Measurements from ENCODE around the gene TMEM95.
"Not testable (repeated sequence)": the region's sequence is repeated elsewhere in the genome, so short reads cannot be mapped to it uniquely, and the experiment has no call there.

TMEM95 gene

DNA sequence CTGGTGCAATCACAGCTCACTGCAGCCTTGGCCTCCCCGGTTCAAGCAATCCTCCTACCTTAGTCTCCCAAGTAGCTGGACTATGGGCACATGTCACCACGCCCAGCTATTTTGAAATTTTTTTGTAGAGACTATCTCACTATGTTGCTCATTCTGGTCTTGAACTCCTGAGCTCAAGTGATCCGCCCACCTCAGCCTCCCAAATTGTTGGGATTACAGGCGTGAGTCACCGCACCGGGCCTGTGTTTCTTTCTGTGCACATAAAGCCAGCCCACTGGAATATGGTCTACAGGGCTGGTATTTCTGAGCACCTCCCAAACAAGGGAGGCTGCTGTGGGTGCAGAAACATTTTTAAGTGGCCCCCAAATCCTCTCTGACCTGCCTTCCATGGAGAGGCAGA lies 8.4 kb downstream of the TMEM95 start:
- Histone ChIP-seq H3K9ac (ENCODE audit: low read depth, low read length) (no peak overlapping the region), H3K36me3 (ENCODE audit: control insufficient read depth, insufficient read depth, low read length) (no peaks in the 10 kb centered on the region), H3K27ac (ENCODE audit: low read depth, low read length) (no peak overlapping the region), H3K4me3 (ENCODE audit: low read depth, low read length) (no peak overlapping the region), H3K9me3 (ENCODE audit: control insufficient read depth, insufficient read depth, low read length) (no peaks in the 10 kb centered on the region), H3K4me1 (ENCODE audit: control insufficient read depth, insufficient read depth, low read length) (peaks cover 2% of the 10 kb centered on the region), H3K27me3 (ENCODE audit: control insufficient read depth, insufficient read depth, low read length) (no peaks in the 10 kb centered on the region)

DNA sequence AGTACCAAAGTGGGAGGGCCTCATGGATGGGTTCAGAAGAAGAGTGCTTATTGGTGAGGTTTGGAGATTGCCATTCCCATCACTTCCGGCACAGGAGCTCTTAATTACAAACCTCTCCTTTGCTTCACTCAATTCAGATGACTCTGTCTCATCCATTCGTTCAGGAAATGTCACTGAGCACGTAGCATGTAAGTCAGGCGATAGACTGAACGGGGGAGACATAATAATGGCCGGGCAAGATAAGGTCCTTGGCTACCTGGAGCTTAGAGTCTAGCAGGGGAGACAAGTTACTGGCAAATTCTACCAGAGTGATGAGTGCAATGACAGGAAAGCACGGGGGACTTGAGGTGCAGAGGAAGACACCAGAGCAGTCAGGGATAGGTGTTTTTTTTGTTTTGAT lies 11.0 kb downstream of the TMEM95 start:
- H3K36me3 ChIP-seq (ENCODE audit: control insufficient read depth, insufficient read depth, low read length); H3K9ac ChIP-seq (ENCODE audit: low read depth, low read length); H3K4me1 ChIP-seq (ENCODE audit: control insufficient read depth, insufficient read depth, low read length); H3K4me3 ChIP-seq (ENCODE audit: low read depth, low read length); H3K9me3 ChIP-seq (ENCODE audit: control insufficient read depth, insufficient read depth, low read length); H3K27ac ChIP-seq (ENCODE audit: low read depth, low read length); H3K27me3 ChIP-seq (ENCODE audit: control insufficient read depth, insufficient read depth, low read length): not testable (repeated sequence)

DNA sequence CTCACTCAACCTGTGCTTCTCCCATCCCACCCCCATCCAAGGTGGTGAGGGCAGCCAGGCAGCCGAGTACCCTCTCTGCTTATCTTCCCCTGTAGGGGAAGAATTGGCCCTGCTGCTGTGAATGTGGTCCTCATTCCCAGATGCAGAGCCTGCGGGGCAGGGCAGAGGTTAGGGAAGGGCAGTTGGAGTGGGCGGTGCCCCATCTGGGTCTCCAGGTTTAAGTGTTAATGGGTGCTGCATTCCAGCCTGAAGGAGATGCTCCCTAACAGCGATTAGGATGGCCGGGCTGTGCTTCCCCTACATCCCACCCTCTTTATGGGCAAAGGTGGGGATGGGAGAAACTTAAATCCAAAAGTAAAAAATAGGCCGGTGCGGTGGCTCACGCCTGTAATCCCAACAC lies 12.1 kb downstream of the TMEM95 start:
- H3K9ac ChIP-seq (ENCODE audit: low read depth, low read length): no peak overlapping the region
- H3K27ac ChIP-seq (ENCODE audit: low read depth, low read length): no peak overlapping the region
- H3K27me3 ChIP-seq (ENCODE audit: control insufficient read depth, insufficient read depth, low read length): no peaks in the 10 kb centered on the region

DNA sequence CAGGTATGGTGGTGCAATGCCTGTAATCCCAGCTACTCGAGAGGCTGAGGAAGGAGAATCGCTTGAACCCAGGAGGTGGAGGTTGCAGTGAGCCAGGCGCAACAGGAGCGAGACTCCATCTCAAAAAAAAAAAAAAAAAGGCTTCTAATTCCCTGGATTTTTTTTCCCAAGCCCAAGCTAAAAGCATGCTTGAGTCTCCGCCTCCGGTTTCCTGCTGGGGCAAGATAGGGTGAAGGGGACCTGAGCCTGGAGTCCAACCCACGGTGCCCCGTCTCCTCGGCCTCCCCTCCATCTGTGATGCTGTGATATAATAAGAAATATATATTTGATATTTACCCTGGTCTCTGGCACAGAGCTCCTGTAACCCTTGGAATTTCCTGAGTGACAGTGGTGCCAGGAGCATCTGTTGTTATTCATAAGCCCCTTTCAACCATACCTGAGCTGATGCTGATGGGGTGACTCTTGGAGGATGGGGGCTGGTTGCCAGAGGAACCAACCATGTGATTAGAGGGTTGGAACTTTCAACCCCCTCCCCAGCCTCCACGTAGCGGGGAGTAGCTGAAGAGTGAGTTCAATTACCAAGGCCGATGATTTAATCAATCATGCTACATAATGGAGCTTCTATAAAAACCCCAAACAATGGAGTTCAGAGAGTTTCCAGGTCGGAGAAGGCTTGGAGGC lies 13.1 kb downstream of the TMEM95 start:
- Histone ChIP-seq H3K27me3 (ENCODE audit: control insufficient read depth, insufficient read depth, low read length) (no peaks in the 10 kb centered on the region), H3K36me3 (ENCODE audit: control insufficient read depth, insufficient read depth, low read length) (no peaks in the 10 kb centered on the region), H3K27ac (ENCODE audit: low read depth, low read length) (no peak overlapping the region), H3K4me3 (ENCODE audit: low read depth, low read length) (no peak overlapping the region), H3K9ac (ENCODE audit: low read depth, low read length) (no peak overlapping the region), H3K9me3 (ENCODE audit: control insufficient read depth, insufficient read depth, low read length) (no peaks in the 10 kb centered on the region), H3K4me1 (ENCODE audit: control insufficient read depth, insufficient read depth, low read length) (peaks cover 4% of the 10 kb centered on the region)

More for the DNA sequence above, 12.1 kb downstream of the TMEM95 start:
- no peaks in the 10 kb centered on the region for H3K36me3 ChIP-seq (ENCODE audit: control insufficient read depth, insufficient read depth, low read length)
- H3K4me1 ChIP-seq (ENCODE audit: control insufficient read depth, insufficient read depth, low read length): peaks cover 4% of the 10 kb centered on the region
- H3K9me3 ChIP-seq (ENCODE audit: control insufficient read depth, insufficient read depth, low read length): no peaks in the 10 kb centered on the region
- no peak overlapping the region for H3K4me3 ChIP-seq (ENCODE audit: low read depth, low read length)

DNA sequence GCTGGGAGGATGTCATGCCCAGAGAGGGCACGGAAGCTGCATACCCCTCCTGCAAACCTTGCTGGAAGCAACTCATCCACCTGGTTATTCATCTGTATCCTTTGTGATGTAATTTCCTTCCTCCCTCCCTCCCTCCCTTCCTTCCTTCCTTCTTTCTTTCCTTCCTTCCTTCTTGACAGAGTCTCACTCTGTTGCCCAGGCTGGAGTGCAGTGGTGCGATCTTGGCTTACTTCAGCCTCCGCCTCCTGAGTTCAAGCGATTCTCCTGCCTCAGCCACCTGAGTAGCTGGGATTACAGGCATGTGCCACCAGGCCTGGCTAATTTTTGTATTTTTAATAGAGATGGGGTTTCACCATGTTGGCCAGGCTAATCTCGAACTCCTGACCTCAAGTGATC lies 13.6 kb downstream of the TMEM95 start:
- H3K36me3 ChIP-seq (ENCODE audit: control insufficient read depth, insufficient read depth, low read length); H3K27ac ChIP-seq (ENCODE audit: low read depth, low read length); H3K27me3 ChIP-seq (ENCODE audit: control insufficient read depth, insufficient read depth, low read length); H3K4me3 ChIP-seq (ENCODE audit: low read depth, low read length); H3K4me1 ChIP-seq (ENCODE audit: control insufficient read depth, insufficient read depth, low read length); H3K9me3 ChIP-seq (ENCODE audit: control insufficient read depth, insufficient read depth, low read length); H3K9ac ChIP-seq (ENCODE audit: low read depth, low read length): not testable (repeated sequence)

DNA sequence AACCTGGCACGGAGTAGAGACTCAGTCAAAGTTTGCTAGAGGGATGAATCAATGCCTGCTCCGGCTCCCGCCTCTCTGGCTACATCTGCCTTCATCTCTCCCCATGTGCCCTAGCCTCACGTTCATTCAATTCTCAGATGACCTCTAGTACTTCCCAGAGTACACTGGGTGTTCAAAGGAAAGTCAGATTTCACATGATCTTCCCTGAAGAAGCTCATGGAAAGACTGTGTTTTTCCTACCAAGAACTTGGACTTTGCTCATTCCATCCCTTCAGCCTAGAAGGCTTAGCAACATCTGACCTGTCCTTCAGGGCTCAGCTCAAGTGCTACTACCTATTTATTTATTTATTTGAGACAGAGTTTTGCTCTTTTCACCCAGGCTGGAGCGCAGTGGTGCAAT lies 14.9 kb downstream of the TMEM95 start:
- H3K9me3 ChIP-seq (ENCODE audit: control insufficient read depth, insufficient read depth, low read length): no peaks in the 10 kb centered on the region
- no peak overlapping the region for H3K4me3 ChIP-seq (ENCODE audit: low read depth, low read length)
- H3K9ac ChIP-seq (ENCODE audit: low read depth, low read length): no peak overlapping the region
- H3K27ac ChIP-seq (ENCODE audit: low read depth, low read length): no peak overlapping the region
- no peaks in the 10 kb centered on the region for H3K27me3 ChIP-seq (ENCODE audit: control insufficient read depth, insufficient read depth, low read length)
- peaks cover 4% of the 10 kb centered on the region for H3K4me1 ChIP-seq (ENCODE audit: control insufficient read depth, insufficient read depth, low read length)
- H3K36me3 ChIP-seq (ENCODE audit: control insufficient read depth, insufficient read depth, low read length): no peaks in the 10 kb centered on the region

DNA sequence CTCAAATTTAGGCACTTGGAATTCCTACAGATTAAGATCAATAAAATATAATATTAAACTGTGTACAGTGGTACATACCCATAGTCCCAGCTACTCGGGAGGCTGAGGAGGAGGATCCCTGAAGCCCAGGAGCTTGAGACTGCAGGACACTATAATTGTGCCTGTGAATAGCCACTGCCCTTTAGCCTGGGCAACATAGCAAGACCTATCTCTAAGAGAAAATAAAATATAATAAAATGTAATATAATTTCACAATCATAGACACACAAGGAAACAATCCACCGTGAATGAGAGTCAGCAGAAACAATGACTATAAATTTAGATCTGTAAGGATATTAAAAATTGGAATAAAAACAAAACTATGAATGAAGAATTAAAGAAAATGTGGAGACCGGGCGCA lies 15.9 kb downstream of the TMEM95 start:
- H3K36me3 ChIP-seq (ENCODE audit: control insufficient read depth, insufficient read depth, low read length): no peaks in the 10 kb centered on the region
- H3K27me3 ChIP-seq (ENCODE audit: control insufficient read depth, insufficient read depth, low read length): no peaks in the 10 kb centered on the region
- peaks cover 4% of the 10 kb centered on the region for H3K4me1 ChIP-seq (ENCODE audit: control insufficient read depth, insufficient read depth, low read length)
- no peaks in the 10 kb centered on the region for H3K9me3 ChIP-seq (ENCODE audit: control insufficient read depth, insufficient read depth, low read length)
- no peak overlapping the region for H3K9ac ChIP-seq (ENCODE audit: low read depth, low read length)
- no peak overlapping the region for H3K4me3 ChIP-seq (ENCODE audit: low read depth, low read length)
- no peak overlapping the region for H3K27ac ChIP-seq (ENCODE audit: low read depth, low read length)

DNA sequence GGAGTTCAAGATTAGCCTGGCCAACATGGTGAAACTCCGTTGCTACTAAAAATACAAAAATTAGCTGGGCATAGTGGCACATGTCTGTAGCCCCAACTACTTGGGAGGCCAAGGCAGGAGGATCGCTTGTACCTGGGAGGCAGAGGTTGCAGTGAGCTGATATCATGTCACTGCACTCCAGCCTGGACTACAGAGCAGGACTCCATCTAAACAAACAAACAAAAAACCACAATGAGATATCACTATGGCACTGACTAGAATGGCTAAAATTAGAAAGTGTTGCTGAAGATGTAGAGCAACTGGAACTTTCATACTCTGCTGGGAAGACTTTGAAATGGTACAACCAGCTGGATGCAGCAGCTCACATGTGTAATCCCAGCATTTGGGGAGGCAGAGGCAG lies 19.4 kb downstream of the TMEM95 start:
- no peak overlapping the region for H3K27ac ChIP-seq (ENCODE audit: low read depth, low read length)
- peaks cover 3% of the 10 kb centered on the region; the same call in 1 of the 2 replicates for H3K27me3 ChIP-seq (ENCODE audit: control insufficient read depth, insufficient read depth, low read length)
- no peak overlapping the region for H3K4me3 ChIP-seq (ENCODE audit: low read depth, low read length)
- H3K4me1 ChIP-seq (ENCODE audit: control insufficient read depth, insufficient read depth, low read length): no peaks in the 10 kb centered on the region
- no peaks in the 10 kb centered on the region for H3K9me3 ChIP-seq (ENCODE audit: control insufficient read depth, insufficient read depth, low read length)
- no peaks in the 10 kb centered on the region for H3K36me3 ChIP-seq (ENCODE audit: control insufficient read depth, insufficient read depth, low read length)
- H3K9ac ChIP-seq (ENCODE audit: low read depth, low read length): no peak overlapping the region

DNA sequence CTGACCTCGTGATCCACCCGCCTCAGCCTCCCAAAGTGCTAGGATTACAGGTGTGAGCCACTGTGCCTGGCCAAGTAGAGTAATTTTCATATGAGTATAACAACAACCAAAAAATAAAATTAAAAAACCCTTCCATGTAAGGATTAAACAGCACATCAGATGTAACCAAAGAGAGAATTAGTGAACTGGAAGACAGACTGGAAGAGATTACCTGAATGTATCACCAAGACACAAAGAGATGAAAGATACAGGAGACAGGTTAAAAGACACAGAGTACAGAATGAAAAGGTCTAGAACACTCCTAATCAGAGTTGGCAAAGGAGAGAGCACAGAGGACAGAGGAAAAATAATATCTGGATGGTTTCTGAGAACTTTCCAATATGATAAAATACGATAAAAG lies 24.2 kb downstream of the TMEM95 start:
- Histone ChIP-seq H3K9ac (ENCODE audit: low read depth, low read length) (no peak overlapping the region), H3K4me3 (ENCODE audit: low read depth, low read length) (no peak overlapping the region), H3K36me3 (ENCODE audit: control insufficient read depth, insufficient read depth, low read length) (no peaks in the 10 kb centered on the region), H3K4me1 (ENCODE audit: control insufficient read depth, insufficient read depth, low read length) (peaks cover 5% of the 10 kb centered on the region; the same call in 1 of the 2 replicates), H3K27ac (ENCODE audit: low read depth, low read length) (no peak overlapping the region), H3K27me3 (ENCODE audit: control insufficient read depth, insufficient read depth, low read length) (peaks cover 45% of the 10 kb centered on the region), H3K9me3 (ENCODE audit: control insufficient read depth, insufficient read depth, low read length) (no peaks in the 10 kb centered on the region)

DNA sequence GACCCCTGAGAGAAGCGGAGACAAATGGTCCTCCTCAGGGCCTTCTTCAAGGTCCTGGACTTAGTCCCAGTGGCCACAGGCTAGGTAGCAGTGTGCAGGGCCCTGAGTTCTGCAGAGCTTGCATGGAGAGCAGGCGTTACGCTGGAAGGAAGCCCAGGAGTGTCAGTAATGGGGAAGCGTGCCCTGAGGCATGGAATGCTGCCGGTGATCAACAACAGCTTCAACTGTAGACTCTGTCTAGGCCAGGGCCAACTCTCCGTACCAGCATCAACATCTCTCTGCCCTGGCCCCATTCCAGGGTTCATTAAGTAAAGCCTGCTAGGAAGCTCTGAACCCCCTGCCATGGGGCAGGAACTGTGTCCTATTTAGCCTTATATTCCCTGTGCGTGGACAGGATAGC lies 25.4 kb downstream of the TMEM95 start:
- Histone ChIP-seq H3K27ac (ENCODE audit: low read depth, low read length) (no peak overlapping the region), H3K4me3 (ENCODE audit: low read depth, low read length) (peak overlapping the region; percentile 59), H3K4me1 (ENCODE audit: control insufficient read depth, insufficient read depth, low read length) (peaks cover 12% of the 10 kb centered on the region; the same call in 1 of the 2 replicates), H3K9me3 (ENCODE audit: control insufficient read depth, insufficient read depth, low read length) (no peaks in the 10 kb centered on the region), H3K27me3 (ENCODE audit: control insufficient read depth, insufficient read depth, low read length) (peaks cover 45% of the 10 kb centered on the region), H3K36me3 (ENCODE audit: control insufficient read depth, insufficient read depth, low read length) (no peaks in the 10 kb centered on the region), H3K9ac (ENCODE audit: low read depth, low read length) (no peak overlapping the region)

DNA sequence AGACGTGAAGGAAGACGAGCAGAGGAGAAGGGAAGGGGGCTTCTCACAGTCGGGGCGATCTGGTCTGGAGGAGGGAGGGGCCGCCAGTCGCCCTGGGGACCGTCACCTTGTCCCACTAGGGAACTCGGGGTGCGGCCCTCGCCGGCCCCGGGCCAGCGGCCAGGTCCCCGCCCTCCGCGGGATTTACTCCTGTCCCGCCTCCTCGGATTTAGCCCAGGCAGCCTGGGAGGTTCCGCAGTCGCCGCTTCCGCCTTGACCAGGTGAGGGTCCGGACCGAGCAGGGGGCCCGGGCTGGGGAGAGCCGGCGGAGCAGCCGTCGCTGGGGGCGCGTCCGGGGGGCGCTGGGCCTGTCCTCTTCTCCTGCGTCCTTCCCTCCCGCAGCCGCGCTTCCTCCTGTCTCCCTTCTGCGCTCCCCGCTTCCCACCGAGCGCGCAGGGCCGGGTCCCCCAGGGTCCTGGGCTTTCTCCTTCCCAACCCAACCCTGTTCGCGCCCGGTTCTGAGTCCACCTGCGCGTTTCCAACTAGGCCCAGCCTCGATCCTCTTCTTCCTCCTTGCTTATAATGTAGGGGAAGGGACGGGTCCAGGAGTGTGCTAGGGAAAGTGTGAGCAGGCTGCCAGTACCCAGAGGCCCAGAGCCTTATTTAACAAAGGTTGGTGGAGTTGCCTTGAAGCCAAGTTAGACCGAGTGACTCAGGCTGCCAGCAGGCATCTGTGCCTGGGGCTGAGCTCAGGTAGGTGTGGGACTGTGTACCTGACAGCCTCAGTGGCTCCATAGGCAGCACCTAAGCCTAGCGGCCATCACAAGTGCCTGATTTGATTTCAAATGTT lies 26.1 kb downstream of the TMEM95 start, which contains the start of gene TNK1:
Gene TNK1, plus strand, starts transcription at position 235 of the 829 bp plus-strand sequence. CDS start 1,838 bp downstream, outside the sequence.
- H3K4me1 ChIP-seq (ENCODE audit: control insufficient read depth, insufficient read depth, low read length): peaks cover 12% of the 10 kb centered on the region; the same call in 1 of the 2 replicates
- no peaks in the 10 kb centered on the region for H3K9me3 ChIP-seq (ENCODE audit: control insufficient read depth, insufficient read depth, low read length)
- no peaks in the 10 kb centered on the region for H3K36me3 ChIP-seq (ENCODE audit: control insufficient read depth, insufficient read depth, low read length)
- H3K27me3 ChIP-seq (ENCODE audit: control insufficient read depth, insufficient read depth, low read length): peaks cover 45% of the 10 kb centered on the region
- H3K4me3 ChIP-seq (ENCODE audit: low read depth, low read length): peak within 1 kb of the TSS; percentile 59
- no peak within 1 kb of the TSS for H3K9ac ChIP-seq (ENCODE audit: low read depth, low read length)
- H3K27ac ChIP-seq (ENCODE audit: low read depth, low read length): no peak within 1 kb of the TSS
